ENCODE measurements around the gene KCNK3. TPM values are rescaled to one million over a fixed set of nuclear protein-coding genes. Genes with fewer than 3 reads are reported as not detected.
A peak's percentile ranks its signal among the peaks of the same experiment; 100 is the strongest.

The KCNK3 gene
- total RNA-seq, 1 donor from 2014 or later: 25.4 TPM

- intact Hi-C loops (cut with DNase I): no loop called here
- H3K4me3 ChIP-seq: no peak overlapping the region
- H3K27me3 ChIP-seq: no peaks in the 10 kb centered on the region
- TF ChIP-seq, protein P1, sequence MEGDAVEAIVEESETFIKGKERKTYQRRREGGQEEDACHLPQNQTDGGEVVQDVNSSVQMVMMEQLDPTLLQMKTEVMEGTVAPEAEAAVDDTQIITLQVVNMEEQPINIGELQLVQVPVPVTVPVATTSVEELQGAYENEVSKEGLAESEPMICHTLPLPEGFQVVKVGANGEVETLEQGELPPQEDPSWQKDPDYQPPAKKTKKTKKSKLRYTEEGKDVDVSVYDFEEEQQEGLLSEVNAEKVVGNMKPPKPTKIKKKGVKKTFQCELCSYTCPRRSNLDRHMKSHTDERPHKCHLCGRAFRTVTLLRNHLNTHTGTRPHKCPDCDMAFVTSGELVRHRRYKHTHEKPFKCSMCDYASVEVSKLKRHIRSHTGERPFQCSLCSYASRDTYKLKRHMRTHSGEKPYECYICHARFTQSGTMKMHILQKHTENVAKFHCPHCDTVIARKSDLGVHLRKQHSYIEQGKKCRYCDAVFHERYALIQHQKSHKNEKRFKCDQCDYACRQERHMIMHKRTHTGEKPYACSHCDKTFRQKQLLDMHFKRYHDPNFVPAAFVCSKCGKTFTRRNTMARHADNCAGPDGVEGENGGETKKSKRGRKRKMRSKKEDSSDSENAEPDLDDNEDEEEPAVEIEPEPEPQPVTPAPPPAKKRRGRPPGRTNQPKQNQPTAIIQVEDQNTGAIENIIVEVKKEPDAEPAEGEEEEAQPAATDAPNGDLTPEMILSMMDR (IDR thresholded peaks at IDR 0.05): no peak
- no peaks in the 10 kb centered on the region for H3K9me3 ChIP-seq
- H3K4me1 ChIP-seq: peaks cover 3% of the 10 kb centered on the region
- no peak overlapping the region for H3K27ac ChIP-seq
- H3K36me3 ChIP-seq: no peaks in the 10 kb centered on the region
- DNase-seq (no peak), ATAC-seq (no peak)
These were observed 60.1 kb downstream of the KCNK3 start for GRCh38 chr2:26752656-26753055.

DNA sequence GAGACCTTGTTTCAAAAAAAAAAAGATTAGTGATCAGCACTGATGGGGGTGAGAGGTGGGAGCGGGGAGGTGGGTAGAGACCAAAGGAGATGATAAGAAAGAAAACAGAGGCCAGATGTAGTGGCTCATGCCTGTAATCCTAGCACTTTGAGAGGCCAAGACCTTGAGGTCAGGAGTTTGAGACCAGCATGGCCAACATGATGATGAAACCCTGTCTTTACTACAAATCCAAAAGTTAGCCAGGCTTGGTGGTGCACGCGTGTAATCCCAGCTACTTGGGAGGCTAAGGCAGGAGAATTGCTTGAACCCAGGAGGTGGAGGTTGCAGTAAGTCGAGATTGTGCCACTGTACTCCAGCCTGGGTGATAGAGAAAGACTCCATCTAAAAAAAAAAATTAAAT is 62.0 kb downstream of the KCNK3 start:
- ATAC-seq: no peak
- Histone ChIP-seq H3K9me3 (no peaks in the 10 kb centered on the region), H3K36me3 (no peaks in the 10 kb centered on the region), H3K4me3 (no peak overlapping the region), H3K4me1 (peaks cover 11% of the 10 kb centered on the region), H3K27ac (no peak overlapping the region), H3K27me3 (no peaks in the 10 kb centered on the region)
- TF ChIP-seq, protein P1 (IDR thresholded peaks at IDR 0.05): no peak
- DNase-seq: no peak
- intact Hi-C loops (cut with DNase I): no loop called here

GRCh38 chr2:26754972-26755670 is 62.6 kb downstream of the KCNK3 start:
- H3K4me1 ChIP-seq: peaks cover 11% of the 10 kb centered on the region
- H3K27me3 ChIP-seq: no peaks in the 10 kb centered on the region
- ATAC-seq (no peak), DNase-seq (no peak)
- H3K9me3 ChIP-seq: no peaks in the 10 kb centered on the region
- no peak overlapping the region for H3K4me3 ChIP-seq
- H3K27ac ChIP-seq: no peak overlapping the region
- TF ChIP-seq, protein P1 (IDR thresholded peaks at IDR 0.05): no peak
- H3K36me3 ChIP-seq: no peaks in the 10 kb centered on the region
- intact Hi-C loops (cut with DNase I): no loop called here

DNA sequence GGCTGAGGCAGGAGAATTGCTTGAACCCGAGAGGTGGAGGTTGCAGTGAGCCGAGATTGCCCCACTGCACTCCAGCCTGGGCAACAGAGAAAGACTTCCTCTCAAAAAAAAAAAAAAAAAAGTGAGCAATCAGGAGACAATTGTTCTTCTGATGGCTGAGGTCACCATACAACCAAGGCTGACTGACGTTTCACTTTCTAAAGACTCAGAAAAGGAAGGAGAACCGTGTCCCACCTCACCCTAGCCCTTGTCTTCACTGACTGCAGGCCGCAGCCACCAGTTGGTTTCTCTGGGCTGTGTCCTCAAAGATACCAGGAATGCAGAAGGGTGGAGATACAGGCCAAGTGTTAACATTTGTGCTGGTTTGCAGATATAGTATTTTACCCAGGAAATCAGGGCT is 63.8 kb downstream of the KCNK3 start:
- intact Hi-C loops (cut with DNase I): no loop called here
- DNase-seq (no peak), ATAC-seq (peak; percentile 58)
- TF ChIP-seq, protein P1 (IDR thresholded peaks at IDR 0.05): no peak
- no peak overlapping the region for H3K4me3 ChIP-seq
- H3K27me3 ChIP-seq: no peaks in the 10 kb centered on the region
- H3K9me3 ChIP-seq: no peaks in the 10 kb centered on the region
- no peak overlapping the region for H3K27ac ChIP-seq
- peaks cover 11% of the 10 kb centered on the region for H3K4me1 ChIP-seq
- H3K36me3 ChIP-seq: no peaks in the 10 kb centered on the region

DNA sequence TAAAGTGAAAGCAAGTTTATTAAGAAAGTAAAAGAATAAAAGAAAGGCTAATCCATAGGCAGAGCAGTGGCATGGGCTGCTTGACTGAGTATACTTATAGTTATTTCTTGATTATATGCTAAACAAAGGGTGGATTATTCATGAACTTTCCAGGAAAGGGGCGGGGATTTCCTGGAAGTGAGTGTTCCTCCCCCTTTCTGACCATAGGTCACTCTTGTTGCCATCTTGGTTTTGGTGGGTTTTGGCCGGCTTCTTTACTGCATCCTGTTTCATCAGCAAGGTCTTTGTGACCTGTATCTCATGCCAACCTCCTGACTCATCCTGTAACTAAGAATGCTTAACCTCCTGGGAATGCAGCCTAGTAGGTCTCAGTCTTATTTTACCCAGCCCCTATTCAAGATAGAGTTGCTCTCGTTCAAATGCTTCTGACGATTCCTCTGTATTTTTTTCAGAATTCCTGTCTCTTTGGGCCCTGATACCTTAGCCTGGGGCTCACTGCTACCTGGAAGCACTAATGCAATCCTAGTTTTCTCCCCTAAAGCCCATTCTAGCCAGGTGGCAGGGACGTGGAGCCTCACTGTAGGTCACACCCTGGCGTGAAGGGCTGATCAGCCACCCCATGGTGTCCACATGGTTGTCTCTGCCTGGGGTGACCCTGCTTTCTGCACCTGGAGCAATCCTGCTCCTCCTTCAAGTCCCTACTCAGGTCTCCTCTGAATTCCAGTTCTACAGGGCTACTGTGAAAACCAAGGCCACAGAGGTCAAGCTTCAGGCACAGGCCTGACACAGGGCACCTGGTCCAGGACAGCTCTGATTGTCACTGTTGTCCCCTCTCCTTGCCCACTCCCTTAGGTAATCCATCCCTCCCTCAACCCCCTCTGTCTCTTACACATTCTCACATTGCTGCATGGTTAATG is 65.6 kb downstream of the KCNK3 start:
- H3K4me1 ChIP-seq: peaks cover 11% of the 10 kb centered on the region
- H3K9me3 ChIP-seq: no peaks in the 10 kb centered on the region
- ATAC-seq (peak; percentile 59), DNase-seq (no peak)
- TF ChIP-seq, protein P1 (IDR thresholded peaks at IDR 0.05): no peak
- no peak overlapping the region for H3K4me3 ChIP-seq
- H3K36me3 ChIP-seq: no peaks in the 10 kb centered on the region
- no peak overlapping the region for H3K27ac ChIP-seq
- H3K27me3 ChIP-seq: no peaks in the 10 kb centered on the region
- intact Hi-C loops (cut with DNase I): no loop called here
